Skin of body (tissue), 2 donors: Measurements from ENCODE around the gene PSME1. TPM values are rescaled to one million over a fixed set of nuclear protein-coding genes. Genes with fewer than 3 reads are reported as not detected.

Experiments used
- DNase-seq: peaks from one replicate; lab custom pipeline; 2025; lab: John Stamatoyannopoulos, UW
- total RNA-seq: library from RNA; depleted of rRNA; stranded (reverse); fragments of >200 nt; gene quantifications from one replicate; pipeline ENCODE4 v1.2.3, GENCODE V29; 2014

PSME1 gene
- total RNA-seq, 1 donor from 2014 or later = 59.7 TPM

DNA sequence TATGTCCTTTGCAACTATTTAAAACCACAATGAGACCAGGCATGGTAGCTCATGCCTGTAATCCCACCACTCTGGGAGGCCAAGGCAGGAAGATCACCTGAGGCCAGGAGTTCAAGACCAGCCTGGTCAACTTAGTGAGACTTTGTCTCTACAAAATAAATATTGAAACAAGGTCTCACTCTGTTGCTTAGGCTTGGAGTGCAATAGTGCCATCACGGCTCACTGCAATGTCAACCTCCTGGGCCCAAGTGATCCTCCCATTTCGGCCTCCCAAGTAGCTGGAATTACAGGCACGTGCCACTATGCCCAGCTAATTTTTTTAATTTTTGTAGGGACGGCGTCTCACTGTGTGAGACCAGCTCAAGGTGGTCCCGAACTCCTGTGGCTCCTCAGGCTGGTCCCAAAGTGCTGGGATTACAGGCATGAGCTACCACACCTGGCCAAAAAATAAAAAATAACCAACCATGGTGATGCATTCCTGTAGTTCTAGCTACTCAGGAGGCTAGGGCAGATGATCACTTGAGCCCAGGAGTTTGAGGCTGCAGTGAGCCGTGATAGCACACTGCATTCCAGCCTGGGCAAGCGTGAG lies 6.5 kb upstream of the PSME1 start:
- no peak for DNase-seq

DNA sequence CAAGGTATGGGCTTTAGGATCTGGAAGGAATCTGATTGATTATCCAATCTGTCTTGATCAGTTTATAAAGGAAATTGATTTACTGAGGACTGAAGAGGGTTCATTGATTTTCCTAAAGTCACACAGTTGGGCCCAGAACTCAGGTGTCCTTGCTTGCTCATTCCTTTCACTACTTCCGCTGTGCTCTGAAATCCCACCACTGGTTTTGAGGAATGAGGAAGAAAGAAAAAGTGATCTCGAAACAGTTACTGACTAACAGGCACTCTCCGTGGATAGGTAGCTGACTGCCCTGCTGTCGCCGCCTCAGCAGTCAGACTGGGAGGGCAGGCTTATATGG lies 5.6 kb upstream of the PSME1 start, which contains the start of gene FITM1:
TSS of gene FITM1 (plus strand) at position 280 of the 337 bp plus-strand sequence. CDS start 905 bp downstream, outside the sequence.
- no peak for DNase-seq

DNA sequence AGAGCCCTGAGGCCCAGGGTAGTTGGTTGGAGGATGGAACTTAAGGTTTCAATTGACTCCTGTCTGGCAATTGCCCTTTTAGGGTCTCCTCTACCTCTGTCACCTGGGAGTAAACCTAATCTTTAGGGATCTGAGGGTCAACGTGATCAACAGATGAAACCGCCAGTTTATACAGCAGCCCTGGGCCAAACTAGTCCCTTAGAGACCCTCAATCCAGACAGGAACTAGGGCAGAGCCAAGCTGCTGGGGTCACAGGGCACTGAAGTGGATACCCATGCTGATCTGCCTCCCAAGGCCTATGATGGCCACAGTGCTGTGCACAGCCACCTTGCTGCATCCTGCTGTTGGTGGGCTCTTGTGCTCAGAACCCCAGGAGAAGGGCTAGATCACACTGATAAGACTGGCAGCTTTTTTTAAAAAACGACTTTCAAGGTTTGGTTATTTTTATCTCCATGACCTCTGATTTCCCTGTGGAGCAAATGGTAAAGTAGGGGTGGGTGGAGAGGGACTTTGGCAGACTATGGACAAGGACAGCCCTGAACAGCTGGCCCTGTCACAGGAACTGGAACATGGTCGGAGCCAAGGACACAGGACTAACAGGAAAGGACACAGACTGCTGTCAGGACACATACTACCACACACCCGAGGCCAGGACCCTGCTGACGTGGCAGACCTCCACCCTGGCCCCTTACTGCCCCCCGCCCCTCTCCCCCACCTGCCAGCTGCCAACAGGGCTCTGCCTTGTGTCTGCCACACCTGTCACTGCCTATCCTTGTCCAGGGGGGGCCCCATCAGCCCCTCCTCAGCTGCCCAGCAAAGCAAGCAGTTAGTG lies 5.1 kb upstream of the PSME1 start:
- DNase-seq = peak; percentile 12

DNA sequence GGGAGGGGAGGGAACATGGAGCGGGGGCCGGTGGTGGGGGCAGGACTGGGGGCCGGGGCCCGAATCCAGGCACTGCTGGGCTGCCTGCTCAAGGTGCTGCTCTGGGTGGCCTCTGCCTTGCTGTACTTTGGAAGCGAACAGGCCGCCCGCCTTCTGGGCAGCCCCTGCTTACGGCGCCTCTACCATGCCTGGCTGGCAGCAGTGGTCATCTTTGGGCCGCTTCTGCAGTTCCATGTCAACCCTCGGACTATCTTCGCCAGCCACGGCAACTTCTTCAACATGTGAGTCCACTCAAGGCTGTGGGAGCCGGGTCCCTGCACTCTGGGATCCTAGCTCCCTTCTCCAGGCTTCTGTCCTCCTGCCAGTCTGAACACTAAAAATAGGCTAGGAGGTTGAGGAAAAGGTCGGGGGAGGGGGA lies 4.4 kb upstream of the PSME1 start:
- DNase-seq = no peak

DNA sequence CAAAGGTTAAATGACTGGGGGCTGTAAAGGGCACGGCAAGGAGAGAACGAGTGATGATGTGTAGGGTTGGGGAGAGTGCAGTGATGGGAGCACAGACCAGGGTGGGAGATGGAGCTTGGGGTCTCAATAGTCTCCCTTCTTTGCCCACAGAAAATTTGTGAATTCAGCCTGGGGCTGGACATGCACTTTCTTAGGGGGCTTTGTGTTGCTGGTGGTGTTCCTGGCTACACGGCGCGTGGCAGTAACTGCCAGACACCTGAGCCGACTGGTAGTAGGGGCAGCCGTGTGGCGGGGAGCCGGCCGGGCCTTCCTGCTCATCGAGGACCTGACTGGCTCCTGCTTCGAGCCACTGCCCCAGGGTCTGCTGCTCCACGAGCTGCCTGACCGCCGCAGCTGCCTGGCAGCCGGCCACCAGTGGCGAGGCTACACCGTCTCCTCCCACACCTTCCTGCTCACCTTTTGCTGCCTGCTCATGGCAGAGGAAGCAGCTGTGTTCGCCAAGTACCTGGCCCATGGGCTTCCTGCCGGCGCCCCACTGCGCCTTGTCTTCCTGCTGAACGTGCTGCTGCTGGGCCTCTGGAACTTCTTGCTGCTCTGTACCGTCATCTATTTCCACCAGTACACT lies 3.8 kb upstream of the PSME1 start:
- no peak for DNase-seq

DNA sequence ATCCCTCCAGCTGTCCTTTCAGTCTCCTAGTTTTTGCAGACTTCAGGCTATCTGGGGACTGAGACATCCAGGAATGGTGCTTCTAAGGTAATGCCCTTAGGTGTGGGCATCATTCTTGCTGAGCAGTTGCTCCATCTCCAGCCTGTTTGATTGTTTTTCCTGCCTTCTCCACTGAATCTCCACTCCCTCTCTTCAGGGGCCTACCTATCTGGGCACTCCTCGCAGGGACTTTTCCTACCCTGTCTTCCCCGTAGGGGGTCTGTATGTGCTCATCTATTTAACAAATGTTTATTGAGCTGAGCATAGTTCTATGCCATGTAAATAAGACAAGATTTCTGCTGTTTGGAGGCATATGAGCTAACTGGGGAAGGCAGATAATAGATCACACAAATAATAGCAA lies 3.0 kb upstream of the PSME1 start:
- DNase-seq = no peak

DNA sequence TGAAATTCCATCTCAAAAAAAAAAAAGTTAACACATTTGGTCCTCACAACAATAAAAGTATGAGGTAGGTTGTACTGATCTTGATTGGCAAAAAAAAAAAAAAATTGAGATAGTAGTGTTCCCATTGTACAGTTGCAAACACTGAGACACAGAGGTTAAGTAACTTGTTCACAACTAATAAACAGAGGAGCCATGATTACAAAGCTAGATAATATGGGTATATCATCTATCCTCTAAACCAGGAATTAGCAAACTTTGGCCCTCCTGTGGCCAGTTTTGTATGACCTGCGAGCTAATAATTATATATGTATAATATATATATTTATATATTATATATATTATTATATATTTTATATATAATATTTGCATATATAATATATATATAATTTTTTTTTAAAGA lies 2.3 kb upstream of the PSME1 start:
- no peak for DNase-seq

DNA sequence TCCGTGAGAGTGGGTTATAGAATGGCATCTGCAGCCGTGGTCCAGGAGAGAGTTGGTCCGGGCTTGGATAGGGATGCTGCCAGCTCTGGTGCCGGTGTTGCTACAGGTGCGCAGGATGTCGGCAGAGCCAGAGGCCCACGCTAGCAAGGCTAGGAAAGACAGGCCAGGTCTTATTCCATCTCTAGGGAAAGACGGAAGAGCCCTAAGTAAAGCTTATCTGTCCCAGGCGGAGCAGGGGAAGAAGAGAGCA lies 485 bp upstream of the PSME1 start:
- DNase-seq = no peak

DNA sequence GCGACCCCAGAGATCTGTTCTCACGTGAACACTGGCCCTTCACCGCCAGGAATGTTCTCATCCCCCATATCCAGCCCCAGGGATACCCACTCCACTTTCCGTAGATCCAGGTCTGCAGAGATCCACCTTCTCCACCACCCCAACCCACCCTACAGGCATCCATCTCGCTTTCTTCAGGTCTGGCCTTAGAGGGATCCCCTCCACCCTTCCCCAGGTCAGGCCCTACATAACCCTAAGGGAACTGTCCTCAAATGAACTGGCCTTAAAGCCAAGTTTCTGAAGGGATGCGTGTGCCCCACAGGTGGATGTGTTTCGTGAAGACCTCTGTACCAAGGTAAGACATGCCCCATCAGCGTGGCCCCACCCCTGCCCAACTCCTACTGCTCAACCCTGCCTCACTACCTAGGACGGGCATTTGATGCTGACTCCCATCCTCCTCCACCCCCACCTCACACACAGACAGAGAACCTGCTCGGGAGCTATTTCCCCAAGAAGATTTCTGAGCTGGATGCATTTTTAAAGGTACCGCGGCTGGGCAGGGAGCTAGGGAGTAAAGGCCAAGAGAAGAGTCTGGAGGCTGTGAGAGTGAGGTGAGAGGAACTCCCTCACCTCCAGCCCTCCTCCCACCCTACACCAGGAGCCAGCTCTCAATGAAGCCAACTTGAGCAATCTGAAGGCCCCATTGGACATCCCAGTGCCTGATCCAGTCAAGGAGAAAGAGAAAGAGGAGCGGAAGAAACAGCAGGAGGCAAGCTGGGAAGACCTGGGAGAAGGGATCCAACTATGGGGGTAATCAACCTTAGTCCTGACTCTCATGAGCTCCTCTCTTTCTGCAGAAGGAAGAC lies 912 bp downstream of the PSME1 start:
- no peak for DNase-seq

DNA sequence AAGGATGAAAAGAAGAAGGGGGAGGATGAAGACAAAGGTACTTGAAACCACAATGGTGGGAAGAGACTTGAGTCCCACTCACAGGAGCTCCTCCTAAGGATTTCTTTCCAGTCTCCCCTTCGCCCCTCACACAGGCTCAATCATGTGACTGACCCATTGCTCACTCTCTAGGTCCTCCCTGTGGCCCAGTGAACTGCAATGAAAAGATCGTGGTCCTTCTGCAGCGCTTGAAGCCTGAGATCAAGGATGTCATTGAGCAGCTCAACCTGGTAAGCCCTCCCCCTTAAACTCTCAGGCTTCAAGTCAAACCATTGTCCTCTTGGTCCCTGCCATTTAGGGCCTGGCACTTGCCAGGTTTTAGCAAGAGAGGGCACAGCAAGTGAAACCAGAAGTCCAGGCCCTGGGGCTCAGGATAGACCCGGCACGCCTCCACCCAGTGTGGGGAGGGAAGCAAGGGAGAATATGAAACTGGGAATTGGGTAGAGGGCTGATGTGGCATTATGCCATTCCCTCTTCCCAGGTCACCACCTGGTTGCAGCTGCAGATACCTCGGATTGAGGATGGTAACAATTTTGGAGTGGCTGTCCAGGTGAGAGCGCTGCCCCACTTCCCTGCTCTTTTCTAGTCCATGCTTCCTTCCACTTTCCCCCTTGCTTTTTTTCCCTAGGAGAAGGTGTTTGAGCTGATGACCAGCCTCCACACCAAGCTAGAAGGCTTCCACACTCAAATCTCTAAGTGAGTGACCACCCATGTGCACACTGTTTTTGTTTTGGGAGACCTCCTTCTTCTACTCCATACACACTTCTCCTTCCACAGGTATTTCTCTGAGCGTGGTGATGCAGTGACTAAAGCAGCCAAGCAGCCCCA lies 1.8 kb downstream of the PSME1 start:
- no peak for DNase-seq

DNA sequence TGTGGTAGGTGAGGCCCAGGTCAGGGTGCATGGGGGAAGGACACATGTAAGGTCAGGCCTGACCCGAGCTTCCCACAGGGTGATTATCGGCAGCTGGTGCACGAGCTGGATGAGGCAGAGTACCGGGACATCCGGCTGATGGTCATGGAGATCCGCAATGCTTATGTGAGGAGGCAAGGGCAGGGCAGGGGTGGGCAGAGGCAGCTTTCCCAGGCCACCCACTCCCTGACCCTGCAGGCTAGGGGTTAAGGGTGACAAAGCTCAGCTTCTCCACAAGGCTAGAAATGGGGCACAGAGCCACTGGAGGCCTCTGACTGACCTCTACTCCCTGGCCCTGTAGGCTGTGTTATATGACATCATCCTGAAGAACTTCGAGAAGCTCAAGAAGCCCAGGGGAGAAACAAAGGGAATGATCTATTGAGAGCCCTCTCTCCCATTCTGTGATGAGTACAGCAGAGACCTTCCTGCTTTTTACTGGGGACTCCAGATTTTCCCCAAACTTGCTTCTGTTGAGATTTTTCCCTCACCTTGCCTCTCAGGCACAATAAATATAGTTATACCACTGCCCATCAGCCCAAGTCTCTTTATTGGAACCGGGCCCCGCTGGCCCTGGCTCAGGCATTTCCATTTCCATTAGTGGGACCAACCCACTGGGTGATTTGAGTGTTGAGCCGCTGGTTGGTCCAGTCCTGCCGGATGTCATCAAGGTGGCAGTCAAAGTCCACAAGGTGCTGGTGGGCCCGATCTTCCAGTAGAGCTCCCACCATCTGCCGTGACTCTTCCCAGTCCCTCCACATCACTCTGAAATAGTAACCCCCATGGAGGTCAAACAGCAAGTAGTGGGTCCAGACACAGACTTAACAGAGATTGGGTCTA lies 2.6 kb downstream of the PSME1 start:
- no peak for DNase-seq

DNA sequence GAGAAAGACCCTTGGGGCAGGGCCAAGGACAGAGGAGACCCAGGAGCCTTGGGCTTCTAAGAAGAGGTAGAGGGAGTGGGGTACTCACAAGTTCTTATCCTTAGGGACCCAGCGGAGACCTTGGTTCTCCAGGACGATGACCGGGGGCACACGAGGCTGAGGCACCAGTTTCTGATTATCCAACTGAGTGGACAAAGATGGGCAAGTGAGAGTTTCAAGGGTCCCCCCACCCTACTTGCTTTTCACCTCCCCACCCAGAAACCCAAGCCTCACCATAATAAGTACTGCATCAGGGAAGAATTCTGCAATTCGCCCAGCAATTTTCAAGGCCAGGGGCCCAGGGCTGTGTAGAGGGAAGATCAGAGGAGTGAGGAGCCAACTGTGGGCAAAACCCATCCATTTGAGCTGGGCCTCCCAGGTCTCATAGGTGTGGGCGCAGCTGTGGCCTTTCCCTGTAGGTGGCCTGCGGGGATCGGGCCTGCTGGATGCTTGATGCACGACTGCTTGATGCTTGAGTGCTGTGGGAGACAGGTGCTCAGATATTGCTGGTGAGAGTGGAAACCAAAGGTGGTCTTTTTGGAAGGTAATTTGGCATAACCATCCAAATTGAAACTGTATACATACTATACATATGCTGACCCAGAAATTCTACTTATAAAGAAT lies 3.4 kb downstream of the PSME1 start:
- DNase-seq = no peak

DNA sequence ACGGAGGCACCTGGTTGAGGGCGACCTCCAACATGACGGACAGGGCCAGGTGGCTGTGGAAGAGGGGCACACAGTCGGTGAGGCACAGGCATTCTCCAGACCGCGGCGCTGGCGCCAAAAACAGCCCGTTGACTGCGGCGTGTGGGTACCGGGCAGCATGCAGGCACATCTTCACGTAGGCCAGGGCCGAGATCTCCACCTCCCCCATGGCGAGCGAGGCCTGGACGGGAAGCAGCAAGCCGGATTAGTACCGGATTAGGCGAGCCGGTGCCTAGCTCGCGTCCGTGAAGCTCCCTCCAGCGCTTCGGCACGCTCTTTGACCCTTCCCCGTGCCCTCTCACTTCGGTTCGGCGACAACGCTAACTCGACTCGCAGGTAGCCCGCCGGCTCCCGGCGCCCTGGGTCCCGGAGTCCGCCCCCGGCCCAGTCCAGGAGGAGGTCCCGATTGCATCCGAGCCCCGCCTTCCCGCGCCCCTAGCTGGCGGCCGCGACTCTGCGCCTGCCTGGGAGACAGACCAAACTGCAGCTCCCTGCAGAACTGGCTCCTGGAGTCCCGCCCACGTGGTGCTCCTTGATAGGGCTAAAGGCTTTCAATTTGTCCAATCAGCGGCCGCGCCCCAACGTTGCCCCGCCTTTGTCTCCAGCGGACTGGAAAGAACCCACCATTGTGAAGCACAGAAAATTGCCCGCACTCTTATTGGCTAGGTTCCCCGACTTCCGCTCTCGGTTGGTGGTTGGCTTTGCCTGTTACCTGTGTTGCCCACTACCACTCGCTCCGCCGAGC lies 5.3 kb downstream of the PSME1 start, which contains the start of gene EMC9:
TSS of gene EMC9 (minus strand) at position 495 of the 784 bp plus-strand sequence. CDS start at position 208, 287 bp downstream.
- peak; percentile 99 for DNase-seq

DNA sequence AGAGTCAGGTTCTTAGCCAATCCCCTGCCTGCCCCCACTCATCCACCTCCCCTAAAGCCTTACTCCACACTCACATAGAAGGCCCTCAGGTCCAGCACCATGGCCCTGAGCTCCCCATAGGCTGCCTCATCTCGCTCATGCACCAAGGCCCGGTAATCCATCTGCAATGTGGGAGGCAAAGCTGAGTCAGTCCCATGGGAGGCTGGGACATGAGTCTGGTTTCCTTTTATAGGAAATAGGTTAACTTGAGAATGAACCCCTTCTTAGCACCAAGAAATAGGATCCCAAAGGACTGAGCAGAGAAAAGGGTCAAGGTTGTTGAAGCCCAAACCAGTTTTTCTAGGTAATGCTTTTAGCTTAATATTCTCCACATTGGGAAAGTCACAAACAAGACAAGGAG lies 7.5 kb downstream of the PSME1 start:
- DNase-seq = no peak

DNA sequence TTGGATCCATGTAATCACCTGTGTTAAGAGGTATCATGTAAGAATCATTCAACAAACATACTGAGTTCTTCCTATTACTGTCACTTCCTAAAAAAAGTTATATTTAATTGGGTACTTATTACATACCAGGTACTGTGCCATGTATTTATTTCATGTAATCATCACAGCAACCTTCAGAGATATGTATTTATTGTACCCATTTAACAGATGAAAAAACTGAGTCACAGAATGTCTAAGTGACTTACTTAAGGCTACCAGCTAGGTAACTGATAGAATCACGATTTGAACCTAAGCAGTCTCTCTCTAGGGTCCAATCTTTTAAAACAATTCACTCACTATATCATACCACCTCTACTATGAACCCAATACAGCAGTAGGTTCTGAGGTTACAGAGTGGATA lies 8.5 kb downstream of the PSME1 start:
- no peak for DNase-seq

DNA sequence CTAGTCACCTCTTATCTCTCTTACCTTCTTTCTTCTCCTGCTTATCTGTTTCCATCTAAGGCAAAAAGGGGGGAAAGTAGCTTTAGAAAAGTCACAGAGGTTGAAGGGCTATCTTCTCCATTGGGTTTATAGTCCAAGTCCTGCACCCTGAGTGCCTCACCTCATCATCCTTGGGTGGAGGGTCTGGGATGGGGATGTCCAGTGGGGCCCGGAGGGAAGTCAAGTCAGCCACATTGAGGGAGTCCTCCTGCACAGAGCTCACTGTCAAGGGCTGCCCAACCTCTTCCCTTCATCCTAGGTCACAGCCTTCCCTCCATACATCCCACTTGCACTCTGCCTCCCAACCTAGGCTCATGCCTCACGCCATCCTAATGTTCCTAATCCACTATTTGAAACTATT lies 9.2 kb downstream of the PSME1 start:
- no peak for DNase-seq

DNA sequence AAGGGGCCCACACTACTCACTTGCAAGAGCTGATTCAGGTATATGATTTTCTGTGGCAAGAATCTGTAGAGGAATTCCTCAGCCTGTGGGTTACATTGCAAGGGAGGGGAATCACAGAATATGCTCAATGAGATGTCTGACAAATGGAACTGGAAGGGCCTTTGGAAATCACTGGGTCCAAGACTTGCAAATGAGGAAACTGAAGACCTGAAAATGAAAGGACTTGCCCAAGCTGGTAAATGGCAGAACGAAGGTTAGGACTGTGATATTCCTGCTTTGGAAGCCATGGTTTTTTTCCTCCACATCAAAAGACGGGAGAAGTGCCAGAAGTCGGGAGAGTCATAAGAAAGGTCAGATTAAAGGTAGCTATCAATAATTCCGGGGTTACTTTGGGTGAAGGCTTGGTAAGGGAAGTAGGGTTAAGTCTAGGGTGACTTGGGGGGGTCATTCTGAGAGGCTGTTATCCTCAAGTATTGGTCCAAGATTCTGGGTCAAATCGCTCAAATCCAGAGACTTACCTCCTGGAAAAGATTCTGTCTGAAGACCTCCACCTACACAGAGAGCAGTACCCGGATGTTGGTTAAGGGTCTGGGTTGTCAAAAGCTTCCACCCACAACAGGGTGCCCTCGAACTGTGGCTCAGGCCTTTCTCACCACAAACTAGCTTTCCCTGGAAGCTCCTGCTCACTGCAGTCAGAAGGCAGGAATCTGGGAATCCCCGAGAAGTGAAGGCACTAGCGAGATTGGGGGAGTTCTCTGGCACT lies 9.9 kb downstream of the PSME1 start:
- no peak for DNase-seq

DNA sequence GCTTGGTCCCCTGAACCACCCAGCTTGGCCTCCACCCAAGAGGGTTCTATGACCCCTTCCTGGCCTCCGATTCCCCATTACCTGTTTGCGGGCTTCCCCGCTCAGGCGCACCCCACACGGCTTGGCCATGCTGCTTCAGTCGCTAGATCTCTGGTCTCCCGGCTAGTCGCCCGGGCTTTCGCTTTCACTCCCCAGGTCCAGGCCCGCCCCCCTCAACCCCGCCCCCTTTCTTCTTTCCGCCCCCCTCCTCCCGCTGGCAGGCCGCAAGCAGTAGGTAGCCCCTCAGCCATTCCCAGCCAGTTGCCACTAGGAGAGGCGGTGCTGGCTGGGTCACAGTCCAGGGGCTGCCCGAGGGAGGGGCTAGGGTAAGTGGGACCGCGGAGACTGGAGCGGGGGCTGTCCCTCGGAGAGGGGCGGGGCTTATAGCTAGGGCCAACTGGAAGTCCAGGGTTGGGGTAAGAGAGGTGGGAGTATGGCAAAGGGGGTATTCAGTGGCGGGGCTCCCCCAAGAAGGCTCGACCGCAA lies 10.5 kb downstream of the PSME1 start, which contains the start of gene PSME2:
TSS of gene PSME2 (minus strand) at position 158 of the 525 bp plus-strand sequence. CDS start at position 129, 29 bp downstream.
- DNase-seq = peak; percentile 90
